Naive thymus-derived CD8-positive, alpha-beta T cell (primary cell): ENCODE measurements around the gene DNAJB9. TPM values are rescaled to one million over a fixed set of nuclear protein-coding genes. Genes with fewer than 3 reads are reported as not detected.
A peak's percentile ranks its signal among the peaks of the same experiment; 100 is the strongest.
"Not testable (repeated sequence)": the region's sequence is repeated elsewhere in the genome, so short reads cannot be mapped to it uniquely, and the experiment has no call there.

Experiments
- ATAC-seq, 2 donors: fragments of 150-1000 bp; cut with Tn5 transposase in 1 of 2; sonication (Bioruptor Pico), chemical (Tn5 transposase) in 1 of 2; 1 replicate in 1 of 2; 2 replicates in 1 of 2; pipeline ENCODE4 v1.10.0; 2021; ENCODE audit warnings: mild to moderate bottlenecking in 2 of 2, moderate library complexity in 2 of 2
- POLR2A ChIA-PET: fragments of 350-600 bp; sonication (Branson Sonifier 250); formaldehyde crosslinking; loops from one replicate; lab custom pipeline; 2021; ENCODE audit warnings: antibody characterized with exemption; lab: Charles Lee
- DNase-seq, 10 donors: peaks; one replicate each; pipeline versions ENCODE4 v3.0.0 to v3.0.0-alpha.2; 2020 to 2022
- H3K27ac Mint-ChIP-seq, 10 donors: one replicate each; pipeline ENCODE4 v1.8.0; 2020 to 2022; ENCODE audit warnings: mild to moderate bottlenecking in 10 of 10, mixed read lengths in 10 of 10, moderate library complexity in 4 of 10, inconsistent platforms in 1 of 10
- H3K27me3 Mint-ChIP-seq, 5 donors: one replicate each; pipeline ENCODE4 v1.8.0; 2021 to 2022; ENCODE audit warnings: mixed read lengths in 5 of 5
- H3K36me3 Mint-ChIP-seq, 3 donors: one replicate each; pipeline ENCODE4 v1.8.0; 2020 to 2022; ENCODE audit warnings: mixed read lengths in 3 of 3, mild to moderate bottlenecking in 2 of 3, inconsistent platforms in 1 of 3
- H3K4me1 Mint-ChIP-seq, 4 donors: one replicate each; pipeline ENCODE4 v1.8.0; 2021 to 2022; ENCODE audit warnings: mixed read lengths in 4 of 4
- H3K4me3 Mint-ChIP-seq, 10 donors: one replicate each; pipeline ENCODE4 v1.8.0; 2020 to 2022; ENCODE audit warnings: mild to moderate bottlenecking in 10 of 10, mixed read lengths in 10 of 10, moderate library complexity in 6 of 10, inconsistent platforms in 1 of 10
- H3K9me3 Mint-ChIP-seq, 9 donors: one replicate each; pipeline ENCODE4 v1.8.0; 2020 to 2022; ENCODE audit warnings: mixed read lengths in 9 of 9, mild to moderate bottlenecking in 3 of 9, inconsistent platforms in 1 of 9, moderate library complexity in 1 of 9
- polyA plus RNA-seq, 3 donors: library from polyadenylated mRNA; unstranded; fragments of 300-500 nt; fragmentation: Illumina TruSeq; gene quantifications; one replicate each; pipeline ENCODE4 v1.2.3, GENCODE V29; 2021
- total RNA-seq, 8 experiments: library from RNA in 2 of 8; stranded (reverse) in 2 of 8; gene quantifications; one replicate each; pipeline ENCODE4 v1.2.3 and lab custom pipeline; 2021 to 2026

Gene DNAJB9
- total and polyA plus RNA-seq, 5 experiments from 2014 or later: 19.0 to 47.1 (median 21.3) TPM

- H3K4me1 Mint-ChIP-seq, H3K27ac Mint-ChIP-seq, H3K4me3 Mint-ChIP-seq, H3K36me3 Mint-ChIP-seq, POLR2A ChIA-PET, DNase-seq, ATAC-seq, H3K9me3 Mint-ChIP-seq: not testable (repeated sequence)
- peaks cover 0 to 13% (median 1%) of the 10 kb centered on the region in 5 donors for H3K27me3 Mint-ChIP-seq
Measured at GRCh38 chr7:108538236-108538635, 31.4 kb upstream of the DNAJB9 start.

GRCh38 chr7:108538685-108539084 lies 31.0 kb upstream of the DNAJB9 start:
- H3K27ac Mint-ChIP-seq, H3K9me3 Mint-ChIP-seq, H3K4me3 Mint-ChIP-seq, POLR2A ChIA-PET, H3K4me1 Mint-ChIP-seq, H3K36me3 Mint-ChIP-seq, ATAC-seq, DNase-seq: not testable (repeated sequence)
- peaks cover 0 to 13% (median 1%) of the 10 kb centered on the region in 5 donors for H3K27me3 Mint-ChIP-seq

GRCh38 chr7:108541478-108541877 lies 28.2 kb upstream of the DNAJB9 start:
- POLR2A ChIA-PET: no interaction called here
- Mint-ChIP-seq H3K36me3 (no peaks in the 10 kb centered on the region), H3K27ac (no peak overlapping the region), H3K4me1 (peaks cover 0 to 2% (median 0%) of the 10 kb centered on the region in 4 donors), H3K4me3 (no peak overlapping the region), H3K9me3 (no peaks in the 10 kb centered on the region), H3K27me3 (peaks cover 0 to 6% (median 0%) of the 10 kb centered on the region in 5 donors)
- ATAC-seq (no peak), DNase-seq (no peak)

- not testable (repeated sequence) for ATAC-seq, H3K27me3 Mint-ChIP-seq, H3K27ac Mint-ChIP-seq, DNase-seq, H3K4me3 Mint-ChIP-seq, H3K36me3 Mint-ChIP-seq
- Mint-ChIP-seq H3K9me3 (peaks cover 0 to 12% (median 2%) of the 10 kb centered on the region in 9 donors), H3K4me1 (peaks cover 0 to 17% (median 0%) of the 10 kb centered on the region in 4 donors)
- POLR2A ChIA-PET: interaction anchor here (1.0 kb wide), 1 partner anchor 22 kb away, joined by 4 read pairs; no protein-coding TSS in a partner anchor
Measured at GRCh38 chr7:108548141-108548896, 21.4 kb upstream of the DNAJB9 start.

GRCh38 chr7:108556665-108557064 lies 13.0 kb upstream of the DNAJB9 start:
- H3K27ac Mint-ChIP-seq, H3K4me3 Mint-ChIP-seq, POLR2A ChIA-PET, ATAC-seq, DNase-seq, H3K27me3 Mint-ChIP-seq: not testable (repeated sequence)
- peaks cover 25 to 45% (median 34%) of the 10 kb centered on the region in 3 donors for H3K36me3 Mint-ChIP-seq
- H3K9me3 Mint-ChIP-seq: peaks cover 0 to 45% (median 26%) of the 10 kb centered on the region in 9 donors
- peaks cover 0 to 19% (median 4%) of the 10 kb centered on the region in 4 donors for H3K4me1 Mint-ChIP-seq

GRCh38 chr7:108557191-108557590 lies 12.5 kb upstream of the DNAJB9 start:
- H3K27me3 Mint-ChIP-seq: no peaks in the 10 kb centered on the region
- no peak overlapping the region for H3K27ac Mint-ChIP-seq
- ATAC-seq (no peak), DNase-seq (no peak)
- POLR2A ChIA-PET: no interaction called here
- peaks cover 0 to 46% (median 26%) of the 10 kb centered on the region in 9 donors for H3K9me3 Mint-ChIP-seq
- H3K36me3 Mint-ChIP-seq: peaks cover 26 to 42% (median 34%) of the 10 kb centered on the region in 3 donors
- peaks cover 0 to 15% (median 4%) of the 10 kb centered on the region in 4 donors for H3K4me1 Mint-ChIP-seq
- no peak overlapping the region for H3K4me3 Mint-ChIP-seq

- ATAC-seq (no peak), DNase-seq (no peak)
- H3K36me3 Mint-ChIP-seq: peaks cover 25 to 42% (median 34%) of the 10 kb centered on the region in 3 donors
- no peak overlapping the region for H3K4me3 Mint-ChIP-seq
- H3K9me3 Mint-ChIP-seq: peaks cover 0 to 46% (median 26%) of the 10 kb centered on the region in 9 donors
- POLR2A ChIA-PET: no interaction called here
- no peak overlapping the region for H3K27ac Mint-ChIP-seq
- no peaks in the 10 kb centered on the region for H3K27me3 Mint-ChIP-seq
- peaks cover 0 to 11% (median 4%) of the 10 kb centered on the region in 4 donors for H3K4me1 Mint-ChIP-seq
Measured at GRCh38 chr7:108557617-108558016, 12.1 kb upstream of the DNAJB9 start.

- no peak overlapping the region for H3K4me3 Mint-ChIP-seq
- no peak overlapping the region for H3K27ac Mint-ChIP-seq
- H3K4me1 Mint-ChIP-seq: peaks cover 0 to 16% (median 4%) of the 10 kb centered on the region in 4 donors
- H3K9me3 Mint-ChIP-seq: peaks cover 0 to 48% (median 26%) of the 10 kb centered on the region in 9 donors
- H3K36me3 Mint-ChIP-seq: peaks cover 30 to 43% (median 34%) of the 10 kb centered on the region in 3 donors
- POLR2A ChIA-PET: no interaction called here
- ATAC-seq (no peak), DNase-seq (no peak)
- no peaks in the 10 kb centered on the region for H3K27me3 Mint-ChIP-seq
Measured at GRCh38 chr7:108559253-108559652, 10.4 kb upstream of the DNAJB9 start.

GRCh38 chr7:108561047-108561619 lies 8.5 kb upstream of the DNAJB9 start:
- H3K36me3 Mint-ChIP-seq: peaks cover 45 to 54% (median 49%) of the 10 kb centered on the region in 3 donors
- peak overlapping the region in 1 of 10 donors; percentile 78 for H3K27ac Mint-ChIP-seq
- POLR2A ChIA-PET: interaction anchor here (0.6 to 0.9 kb wide), 2 partner anchors 35 to 1393 kb away, joined by 3 to 4 read pairs; partner anchors contain the start of gene PNPLA8
- peaks cover 6 to 24% (median 7%) of the 10 kb centered on the region in 4 donors for H3K4me1 Mint-ChIP-seq
- ATAC-seq (no peak), DNase-seq (no peak)
- peaks cover 0 to 44% (median 19%) of the 10 kb centered on the region in 9 donors for H3K9me3 Mint-ChIP-seq
- H3K4me3 Mint-ChIP-seq: no peak overlapping the region
- no peaks in the 10 kb centered on the region for H3K27me3 Mint-ChIP-seq

- Mint-ChIP-seq H3K27me3 (no peaks in the 10 kb centered on the region), H3K4me3 (no peak overlapping the region), H3K4me1 (peaks cover 15 to 60% (median 32%) of the 10 kb centered on the region in 4 donors), H3K9me3 (peaks cover 0 to 11% (median 4%) of the 10 kb centered on the region in 9 donors), H3K36me3 (peaks cover 21 to 43% (median 35%) of the 10 kb centered on the region in 3 donors), H3K27ac (peak overlapping the region in 1 of 10 donors; percentile 1)
- ATAC-seq: no peak
- POLR2A ChIA-PET: no interaction called here
- DNase-seq: no peak
Measured at GRCh38 chr7:108565987-108566386, 3.7 kb upstream of the DNAJB9 start.

GRCh38 chr7:108568801-108569380 lies 783 bp upstream of the DNAJB9 start:
- H3K36me3 Mint-ChIP-seq: peaks cover 16 to 43% (median 43%) of the 10 kb centered on the region in 3 donors
- ATAC-seq: peak in 1 of 2 donors; percentile 37
- peaks cover 15 to 81% (median 45%) of the 10 kb centered on the region in 4 donors for H3K4me1 Mint-ChIP-seq

GRCh38 chr7:108570146-108570755 lies 577 bp downstream of the DNAJB9 start:
- Mint-ChIP-seq H3K9me3 (no peaks in the 10 kb centered on the region), H3K27ac (peak overlapping the region; percentile 99 to 100 (median 100)), H3K4me1 (peaks cover 15 to 82% (median 48%) of the 10 kb centered on the region in 4 donors), H3K4me3 (peak overlapping the region; percentile 94 to 100 (median 98)), H3K27me3 (no peaks in the 10 kb centered on the region), H3K36me3 (peaks cover 11 to 41% (median 31%) of the 10 kb centered on the region in 3 donors)
- DNase-seq (peak in 9 of 10 donors; percentile 14 to 71 (median 44)), ATAC-seq (peak; percentile 4 to 7)
- POLR2A ChIA-PET: interaction anchor here (0.5 to 3.0 kb wide), 13 partner anchors 17 to 1522 kb away, joined by 3 to 53 read pairs (median 3); partner anchors contain the start of genes HBP1 and PNPLA8

More at GRCh38 chr7:108568801-108569380, 783 bp upstream of the DNAJB9 start:
- Mint-ChIP-seq H3K9me3 (peaks cover 0 to 6% (median 0%) of the 10 kb centered on the region in 9 donors), H3K4me3 (peak overlapping the region; percentile 94 to 100 (median 98)), H3K27me3 (no peaks in the 10 kb centered on the region), H3K27ac (peak overlapping the region; percentile 99 to 100 (median 100))
- peak in 2 of 10 donors; percentile 54 to 67 for DNase-seq
- POLR2A ChIA-PET: interaction anchor here (0.5 to 3.0 kb wide), 10 partner anchors 9 to 1400 kb away, joined by 3 to 53 read pairs (median 5); partner anchors contain the start of genes CBLL1, HBP1 and PNPLA8
